Measurements from ENCODE around the gene FZD10. TPM values are rescaled to one million over a fixed set of nuclear protein-coding genes. Genes with fewer than 3 reads are reported as not detected.

The FZD10 gene
- total and polyA plus RNA-seq, 2 of the 8 experiments (the other 6 are each of a cell fraction or from before 2014, with no cell fraction given) = 0.11 to 0.60 TPM

DNA sequence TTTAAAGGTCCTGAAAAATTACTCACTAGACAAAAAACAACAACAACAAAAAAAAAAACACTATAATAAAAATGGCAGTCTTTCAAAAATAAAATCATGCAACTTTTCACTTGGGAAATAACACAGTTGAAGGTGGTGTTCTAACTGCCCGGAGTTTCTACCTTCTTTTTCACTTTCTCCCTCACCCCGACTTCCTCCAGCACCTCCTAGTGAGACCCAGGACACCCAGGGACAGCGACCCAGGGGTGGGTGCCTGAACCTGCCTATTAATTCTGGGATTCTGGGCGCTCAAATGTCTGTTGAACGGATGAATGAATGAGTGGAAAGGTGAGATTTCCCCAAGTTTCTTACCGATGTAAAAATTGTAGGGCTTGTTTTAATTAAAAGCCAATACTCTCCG, 2.0 kb upstream of the FZD10 start:
- H2BK12ac ChIP-seq (ENCODE audit: low read depth, low read length) = no peak overlapping the region
- no peak overlapping the region for H3K56ac ChIP-seq (replicated peaks; ENCODE audit: insufficient read length, low read depth, low read length)
- H4K20me1 ChIP-seq (replicated peaks in 1 of 2; ENCODE audit: control insufficient read depth in 1 of 2, insufficient read depth in 2 of 2, low read length in 2 of 2) = peaks cover 14 to 18% of the 10 kb centered on the region in 2 experiments
- no peaks in the 10 kb centered on the region for H3K79me2 ChIP-seq (ENCODE audit: control insufficient read depth in 1 of 2, insufficient read depth in 2 of 2, low read length in 2 of 2)
- no peak overlapping the region for H3K14ac ChIP-seq (ENCODE audit: insufficient read length)
- H4K91ac ChIP-seq (replicated peaks; ENCODE audit: insufficient read length, low read length) = no peak overlapping the region
- H3K23me2 ChIP-seq (ENCODE audit: low read depth, low read length) = peaks cover 15% of the 10 kb centered on the region; the same call in 1 of the 2 replicates
- H3K4ac ChIP-seq (replicated peaks; ENCODE audit: insufficient read length, low read depth, low read length) = no peak overlapping the region
- H3K4me2 ChIP-seq (ENCODE audit: insufficient read depth in 1 of 2, low read depth in 2 of 2, low read length in 2 of 2) = peak overlapping the region; percentile 74 to 90
- H2BK20ac ChIP-seq (ENCODE audit: low read length) = no peak overlapping the region
- H3K9me3 ChIP-seq (ENCODE audit: insufficient read depth in 2 of 2, low read depth in 1 of 2, low read length in 1 of 2) = no peaks in the 10 kb centered on the region; a peak in 1 of 4 replicates
- no peak overlapping the region for H3K27ac ChIP-seq (ENCODE audit: low read depth, low read length)
- H2AFZ ChIP-seq (ENCODE audit: low read length) = no peak overlapping the region
- 8% methylated on average over 7 of the region's 7 CpGs; no CpG with 5 or more reads in 1 of the 2 experiments for WGBS, 2 experiments (ENCODE audit: extremely low coverage in 1 of 2, insufficient coverage in 1 of 2, insufficient read length in 1 of 2, insufficient replicate concordance in 2 of 2, low coverage in 1 of 2, low lambda C conversion rate in 2 of 2, missing lambda C conversion rate in 1 of 2)
- no peak overlapping the region for H4K5ac ChIP-seq (ENCODE audit: insufficient read length, low read depth, low read length)
- H2BK120ac ChIP-seq (replicated peaks; ENCODE audit: low read depth, low read length) = no peak overlapping the region
- peak overlapping the region in 3 of 4 experiments; percentile 11 to 70 (median 43); a peak in 4 of 8 replicates for H3K4me3 ChIP-seq (ENCODE audit: extremely low read depth in 1 of 4, insufficient read depth in 2 of 4, low read depth in 3 of 4, low read length in 4 of 4)
- H2AK5ac ChIP-seq (ENCODE audit: low read depth, low read length) = no peak overlapping the region
- TF ChIP-seq SIRT6 (IDR thresholded peaks at IDR 0.05; ENCODE audit: low read length) = no peak
- TF ChIP-seq TCF12 (IDR thresholded peaks at IDR 0.05; ENCODE audit: low read depth, low read length) = no peak
- no peak for TF ChIP-seq RNF2 (IDR thresholded peaks at IDR 0.05; ENCODE audit: borderline replicate concordance, low read depth, low read length, missing control alignments, poor library complexity, severe bottlenecking)
- no peak for TF ChIP-seq GABPA (IDR thresholded peaks at IDR 0.05; ENCODE audit: borderline replicate concordance, insufficient read depth, low read length)
- TF ChIP-seq RAD21 (IDR thresholded peaks at IDR 0.05 in 1 of 2, conservative IDR thresholded peaks at IDR 0.05 in 1 of 2; ENCODE audit: low read depth in 2 of 2, low read length in 2 of 2) = no peak
- peaks cover 7 to 40% (median 31%) of the 10 kb centered on the region in 4 experiments for H3K4me1 ChIP-seq (replicated peaks in 1 of 4; ENCODE audit: control insufficient read depth in 3 of 4, insufficient read depth in 4 of 4, low read length in 3 of 4)
- no peak overlapping the region for H3K18ac ChIP-seq (ENCODE audit: extremely low read depth, low read length)
- CTCF ChIA-PET (ENCODE audit: partially characterized antibody) = interaction anchor here (1.0 kb wide), 1 partner anchor 37 kb away, joined by 5 read pairs; no protein-coding TSS in a partner anchor
- POLR2A ChIA-PET (ENCODE audit: partially characterized antibody) = interaction anchor here (1.1 to 1.5 kb wide), 3 partner anchors 8 to 33 kb away, joined by 3 to 4 read pairs (median 3); no protein-coding TSS in a partner anchor
- no peaks in the 10 kb centered on the region for H3K79me1 ChIP-seq (ENCODE audit: low read depth, low read length)
- FAIRE-seq = no peak
- peaks cover 68 to 90% (median 81%) of the 10 kb centered on the region in 4 experiments for H3K27me3 ChIP-seq (replicated peaks in 1 of 4; ENCODE audit: control insufficient read depth in 3 of 4, extremely low read depth in 1 of 4, insufficient read depth in 3 of 4, low read length in 3 of 4)
- no peak for DNase-seq (ENCODE audit: low read depth in 1 of 2, low spot score in 2 of 2)
- H3K23ac ChIP-seq (ENCODE audit: insufficient read length) = no peak overlapping the region
- H4K8ac ChIP-seq (ENCODE audit: extremely low read depth, insufficient read depth, low read length) = no peak overlapping the region
- no peak overlapping the region for H2BK15ac ChIP-seq (ENCODE audit: low read length)
- H2BK5ac ChIP-seq (ENCODE audit: low read depth, low read length) = no peak overlapping the region
- H3K9ac ChIP-seq (replicated peaks in 1 of 4; ENCODE audit: extremely low read depth in 1 of 4, low read depth in 3 of 4, low read length in 3 of 4) = no peak overlapping the region
- peaks cover 0 to 8% (median 0%) of the 10 kb centered on the region in 4 experiments; a peak in 1 of 8 replicates for H3K36me3 ChIP-seq (ENCODE audit: control insufficient read depth in 2 of 4, insufficient read depth in 4 of 4, low read length in 3 of 4)
